Naive thymus-derived CD8-positive, alpha-beta T cell (primary cell): ENCODE results near the gene TOP2A. TPM values are rescaled to one million over a fixed set of nuclear protein-coding genes. Genes with fewer than 3 reads are reported as not detected.

ENCODE experiments used
- ATAC-seq, 2 donors: fragments of 150-1000 bp; cut with Tn5 transposase in 1 of 2; sonication (Bioruptor Pico), chemical (Tn5 transposase) in 1 of 2; 1 replicate in 1 of 2; 2 replicates in 1 of 2; pipeline ENCODE4 v1.10.0; 2021; ENCODE audit warnings: mild to moderate bottlenecking in 2 of 2, moderate library complexity in 2 of 2
- POLR2A ChIA-PET: fragments of 350-600 bp; sonication (Branson Sonifier 250); formaldehyde crosslinking; loops from one replicate; lab custom pipeline; 2021; ENCODE audit warnings: antibody characterized with exemption; lab: Charles Lee
- DNase-seq, 10 donors: peaks; one replicate each; pipeline versions ENCODE4 v3.0.0 to v3.0.0-alpha.2; 2020 to 2022
- H3K27ac Mint-ChIP-seq, 10 donors: one replicate each; pipeline ENCODE4 v1.8.0; 2020 to 2022; ENCODE audit warnings: mild to moderate bottlenecking in 10 of 10, mixed read lengths in 10 of 10, moderate library complexity in 4 of 10, inconsistent platforms in 1 of 10
- H3K27me3 Mint-ChIP-seq, 5 donors: one replicate each; pipeline ENCODE4 v1.8.0; 2021 to 2022; ENCODE audit warnings: mixed read lengths in 5 of 5
- H3K36me3 Mint-ChIP-seq, 3 donors: one replicate each; pipeline ENCODE4 v1.8.0; 2020 to 2022; ENCODE audit warnings: mixed read lengths in 3 of 3, mild to moderate bottlenecking in 2 of 3, inconsistent platforms in 1 of 3
- H3K4me1 Mint-ChIP-seq, 4 donors: one replicate each; pipeline ENCODE4 v1.8.0; 2021 to 2022; ENCODE audit warnings: mixed read lengths in 4 of 4
- H3K4me3 Mint-ChIP-seq, 10 donors: one replicate each; pipeline ENCODE4 v1.8.0; 2020 to 2022; ENCODE audit warnings: mild to moderate bottlenecking in 10 of 10, mixed read lengths in 10 of 10, moderate library complexity in 6 of 10, inconsistent platforms in 1 of 10
- H3K9me3 Mint-ChIP-seq, 9 donors: one replicate each; pipeline ENCODE4 v1.8.0; 2020 to 2022; ENCODE audit warnings: mixed read lengths in 9 of 9, mild to moderate bottlenecking in 3 of 9, inconsistent platforms in 1 of 9, moderate library complexity in 1 of 9
- polyA plus RNA-seq, 3 donors: library from polyadenylated mRNA; unstranded; fragments of 300-500 nt; fragmentation: Illumina TruSeq; gene quantifications; one replicate each; pipeline ENCODE4 v1.2.3, GENCODE V29; 2021
- total RNA-seq, 8 experiments: library from RNA in 2 of 8; stranded (reverse) in 2 of 8; gene quantifications; one replicate each; pipeline ENCODE4 v1.2.3 and lab custom pipeline; 2021 to 2026

Gene TOP2A, protein sequence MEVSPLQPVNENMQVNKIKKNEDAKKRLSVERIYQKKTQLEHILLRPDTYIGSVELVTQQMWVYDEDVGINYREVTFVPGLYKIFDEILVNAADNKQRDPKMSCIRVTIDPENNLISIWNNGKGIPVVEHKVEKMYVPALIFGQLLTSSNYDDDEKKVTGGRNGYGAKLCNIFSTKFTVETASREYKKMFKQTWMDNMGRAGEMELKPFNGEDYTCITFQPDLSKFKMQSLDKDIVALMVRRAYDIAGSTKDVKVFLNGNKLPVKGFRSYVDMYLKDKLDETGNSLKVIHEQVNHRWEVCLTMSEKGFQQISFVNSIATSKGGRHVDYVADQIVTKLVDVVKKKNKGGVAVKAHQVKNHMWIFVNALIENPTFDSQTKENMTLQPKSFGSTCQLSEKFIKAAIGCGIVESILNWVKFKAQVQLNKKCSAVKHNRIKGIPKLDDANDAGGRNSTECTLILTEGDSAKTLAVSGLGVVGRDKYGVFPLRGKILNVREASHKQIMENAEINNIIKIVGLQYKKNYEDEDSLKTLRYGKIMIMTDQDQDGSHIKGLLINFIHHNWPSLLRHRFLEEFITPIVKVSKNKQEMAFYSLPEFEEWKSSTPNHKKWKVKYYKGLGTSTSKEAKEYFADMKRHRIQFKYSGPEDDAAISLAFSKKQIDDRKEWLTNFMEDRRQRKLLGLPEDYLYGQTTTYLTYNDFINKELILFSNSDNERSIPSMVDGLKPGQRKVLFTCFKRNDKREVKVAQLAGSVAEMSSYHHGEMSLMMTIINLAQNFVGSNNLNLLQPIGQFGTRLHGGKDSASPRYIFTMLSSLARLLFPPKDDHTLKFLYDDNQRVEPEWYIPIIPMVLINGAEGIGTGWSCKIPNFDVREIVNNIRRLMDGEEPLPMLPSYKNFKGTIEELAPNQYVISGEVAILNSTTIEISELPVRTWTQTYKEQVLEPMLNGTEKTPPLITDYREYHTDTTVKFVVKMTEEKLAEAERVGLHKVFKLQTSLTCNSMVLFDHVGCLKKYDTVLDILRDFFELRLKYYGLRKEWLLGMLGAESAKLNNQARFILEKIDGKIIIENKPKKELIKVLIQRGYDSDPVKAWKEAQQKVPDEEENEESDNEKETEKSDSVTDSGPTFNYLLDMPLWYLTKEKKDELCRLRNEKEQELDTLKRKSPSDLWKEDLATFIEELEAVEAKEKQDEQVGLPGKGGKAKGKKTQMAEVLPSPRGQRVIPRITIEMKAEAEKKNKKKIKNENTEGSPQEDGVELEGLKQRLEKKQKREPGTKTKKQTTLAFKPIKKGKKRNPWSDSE (N-terminal part only)
- under 1 TPM; 0.41 to 0.81 TPM for total RNA-seq
- under 1 TPM in 1 of 3 donors, not detected in 2; 0.14 TPM for polyA plus RNA-seq
- total RNA-seq (lab: John Stamatoyannopoulos, UW), result 0.36 to 10.3 (median 4.7) reads per million in 6 experiments

DNA sequence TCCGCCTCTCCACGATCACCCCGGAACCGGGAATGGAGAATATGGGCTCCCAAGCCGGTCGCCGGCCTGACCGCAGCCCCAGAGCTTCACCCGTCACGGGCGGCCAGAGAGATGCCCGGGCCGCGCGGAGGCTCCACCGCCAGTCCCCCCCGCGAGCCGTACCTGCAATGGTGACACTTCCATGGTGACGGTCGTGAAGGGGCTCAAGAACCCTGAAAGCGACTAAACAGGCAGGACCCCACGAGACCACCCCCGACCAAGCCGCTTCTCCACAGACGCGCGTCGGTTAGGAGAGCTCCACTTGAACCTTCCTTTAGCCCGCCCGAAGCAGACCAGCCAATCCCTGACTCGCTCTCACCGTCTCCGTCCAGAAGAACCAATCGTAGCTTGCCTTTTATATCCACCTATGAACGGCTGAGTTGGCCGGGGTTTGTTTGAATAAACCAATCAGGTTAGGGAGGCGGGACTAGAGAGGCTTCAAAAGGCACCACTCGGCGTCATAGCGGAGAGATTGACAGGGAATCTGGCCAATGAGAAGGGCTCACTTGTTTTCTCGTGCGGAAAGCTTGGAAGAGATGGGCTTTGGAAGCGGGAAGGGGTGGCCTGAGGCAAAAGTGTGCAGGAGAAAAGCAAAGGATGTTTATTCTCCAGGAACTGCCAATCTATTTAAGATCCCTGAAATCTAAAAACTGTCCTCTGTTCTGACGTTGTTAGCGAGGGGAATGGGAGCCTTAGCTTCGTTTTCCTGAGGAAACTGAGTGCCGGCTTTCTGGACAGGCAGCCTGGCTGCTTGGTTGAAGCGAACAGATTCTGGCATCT, at the start of gene TOP2A:
Gene TOP2A (minus strand): TSS at position 288 of the 819 bp plus-strand sequence. CDS start 105 bp downstream, at position 183.
- Mint-ChIP-seq H3K4me1 (peaks cover 6 to 27% (median 19%) of the 10 kb centered on the region in 4 donors), H3K4me3 (peak within 1 kb of the TSS; percentile 85 to 97 (median 92)), H3K27me3 (peaks cover 0 to 4% (median 0%) of the 10 kb centered on the region in 5 donors), H3K27ac (peak within 1 kb of the TSS; percentile 73 to 94 (median 88)), H3K9me3 (no peaks in the 10 kb centered on the region), H3K36me3 (no peaks in the 10 kb centered on the region)
- ATAC-seq, result peak; percentile 98 to 100
- DNase-seq, result peak; percentile 70 to 100 (median 97)
- POLR2A ChIA-PET, result interaction anchor here (0.6 to 3.2 kb wide), 21 partner anchors 9 to 198 kb away, joined by 3 to 21 read pairs (median 4); partner anchors contain the start of gene IGFBP4

GRCh38 chr17:40467281-40467867, 49.7 kb upstream of the TOP2A start:
- Mint-ChIP-seq H3K4me1 (peaks cover 0 to 2% (median 0%) of the 10 kb centered on the region in 4 donors), H3K4me3 (no peak overlapping the region), H3K36me3 (no peaks in the 10 kb centered on the region), H3K27ac (peak overlapping the region in 2 of 10 donors; percentile 14 to 27), H3K9me3 (no peaks in the 10 kb centered on the region), H3K27me3 (peaks cover 0 to 2% (median 0%) of the 10 kb centered on the region in 5 donors)
- POLR2A ChIA-PET, result interaction anchor here (0.6 to 1.2 kb wide), 2 partner anchors 9 to 92 kb away, joined by 5 read pairs; no protein-coding TSS in a partner anchor
- DNase-seq (no peak), ATAC-seq (no peak)

DNA sequence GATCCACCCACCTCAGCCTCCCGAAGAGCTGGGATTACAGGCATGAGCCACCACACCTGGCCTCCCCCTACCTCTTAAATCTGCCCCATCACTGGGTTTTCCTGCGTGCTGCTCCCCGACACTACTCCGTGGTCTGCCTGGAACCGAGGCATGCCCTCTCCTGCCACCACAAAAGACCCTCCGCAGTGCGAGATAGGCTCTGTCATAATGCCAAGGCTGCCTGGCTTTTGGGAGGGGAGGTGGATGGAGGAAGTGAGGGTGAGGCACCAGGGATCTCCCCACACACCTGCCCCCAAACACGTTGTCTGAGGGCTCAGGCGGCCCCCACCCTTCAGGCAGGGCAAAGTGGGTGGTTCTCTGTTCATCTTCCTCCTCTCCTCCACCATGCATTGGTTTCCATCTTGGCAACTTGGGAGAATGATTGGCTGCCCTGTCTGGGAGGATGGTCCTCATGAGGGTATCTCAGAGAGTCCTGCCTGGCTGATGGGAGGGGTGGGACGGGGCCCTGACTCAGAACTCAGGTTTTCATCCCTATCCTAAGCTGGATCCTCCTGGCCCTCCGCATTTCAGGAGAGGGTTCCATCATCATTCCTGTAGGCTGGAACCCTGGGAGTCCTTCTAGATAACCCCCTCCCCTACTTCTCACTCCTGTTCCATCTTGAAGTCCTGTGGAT, 48.7 kb upstream of the TOP2A start:
- POLR2A ChIA-PET, result no interaction called here
- no peak overlapping the region for H3K4me3 Mint-ChIP-seq
- peak overlapping the region in 3 of 10 donors; percentile 31 to 82 (median 37) for H3K27ac Mint-ChIP-seq
- H3K36me3 Mint-ChIP-seq, result no peaks in the 10 kb centered on the region
- H3K27me3 Mint-ChIP-seq, result peaks cover 0 to 2% (median 0%) of the 10 kb centered on the region in 5 donors
- peaks cover 0 to 2% (median 0%) of the 10 kb centered on the region in 4 donors for H3K4me1 Mint-ChIP-seq
- no peak for ATAC-seq
- DNase-seq, result no peak
- no peaks in the 10 kb centered on the region for H3K9me3 Mint-ChIP-seq

DNA sequence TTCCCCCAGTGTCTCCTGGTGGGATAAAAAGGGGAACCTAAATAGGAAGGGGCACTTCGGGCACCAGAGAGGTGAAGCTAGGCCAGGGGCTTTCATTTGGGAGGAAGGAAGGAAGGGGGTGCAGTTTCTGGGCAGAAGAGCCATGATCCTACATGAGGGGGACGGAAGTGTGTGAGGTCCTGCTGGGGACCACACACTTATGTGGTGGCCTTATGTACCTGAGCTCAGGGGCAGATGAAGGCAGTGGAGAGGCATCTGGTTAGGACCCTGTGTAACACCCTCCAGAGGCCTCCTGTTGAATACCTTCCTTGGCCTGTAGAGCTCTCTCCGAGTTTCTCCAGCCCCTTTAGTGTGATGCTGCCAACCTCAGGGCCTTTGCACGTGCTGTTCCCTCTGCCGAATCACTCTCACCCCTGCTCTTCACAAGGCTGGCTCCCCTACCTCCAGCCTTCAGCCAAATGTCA, 46.7 kb upstream of the TOP2A start:
- DNase-seq, result no peak
- no peaks in the 10 kb centered on the region for H3K36me3 Mint-ChIP-seq
- peaks cover 0 to 2% (median 0%) of the 10 kb centered on the region in 4 donors for H3K4me1 Mint-ChIP-seq
- peak overlapping the region in 1 of 10 donors; percentile 74 for H3K27ac Mint-ChIP-seq
- H3K4me3 Mint-ChIP-seq, result no peak overlapping the region
- ATAC-seq, result no peak
- no peaks in the 10 kb centered on the region for H3K9me3 Mint-ChIP-seq
- POLR2A ChIA-PET, result interaction anchor here (1.6 kb wide), 1 partner anchor 12 kb away, joined by 6 read pairs; no protein-coding TSS in a partner anchor
- peaks cover 0 to 2% (median 0%) of the 10 kb centered on the region in 5 donors for H3K27me3 Mint-ChIP-seq

- Mint-ChIP-seq H3K9me3 (no peaks in the 10 kb centered on the region), H3K4me3 (no peak overlapping the region), H3K36me3 (no peaks in the 10 kb centered on the region), H3K27ac (no peak overlapping the region), H3K4me1 (peaks cover 0 to 2% (median 0%) of the 10 kb centered on the region in 4 donors), H3K27me3 (peaks cover 0 to 2% (median 0%) of the 10 kb centered on the region in 5 donors)
- POLR2A ChIA-PET, result interaction anchor here (0.7 to 1.0 kb wide), 4 partner anchors 12 to 105 kb away, joined by 3 to 4 read pairs (median 3); no protein-coding TSS in a partner anchor
- DNase-seq (peak in 1 of 10 donors; percentile 27), ATAC-seq (no peak)
These were observed 45.4 kb upstream of the TOP2A start for GRCh38 chr17:40463122-40463550.

- POLR2A ChIA-PET, result interaction anchor here (1.0 kb wide), 1 partner anchor 12 kb away, joined by 3 read pairs; no protein-coding TSS in a partner anchor
- ATAC-seq (no peak), DNase-seq (peak in 1 of 10 donors; percentile 31)
- no peaks in the 10 kb centered on the region for H3K36me3 Mint-ChIP-seq
- peaks cover 0 to 2% (median 0%) of the 10 kb centered on the region in 5 donors for H3K27me3 Mint-ChIP-seq
- H3K4me1 Mint-ChIP-seq, result peaks cover 0 to 2% (median 0%) of the 10 kb centered on the region in 4 donors
- no peaks in the 10 kb centered on the region for H3K9me3 Mint-ChIP-seq
- H3K27ac Mint-ChIP-seq, result peak overlapping the region in 1 of 10 donors; percentile 46
- no peak overlapping the region for H3K4me3 Mint-ChIP-seq
These were observed 44.8 kb upstream of the TOP2A start for GRCh38 chr17:40462343-40463121.

DNA sequence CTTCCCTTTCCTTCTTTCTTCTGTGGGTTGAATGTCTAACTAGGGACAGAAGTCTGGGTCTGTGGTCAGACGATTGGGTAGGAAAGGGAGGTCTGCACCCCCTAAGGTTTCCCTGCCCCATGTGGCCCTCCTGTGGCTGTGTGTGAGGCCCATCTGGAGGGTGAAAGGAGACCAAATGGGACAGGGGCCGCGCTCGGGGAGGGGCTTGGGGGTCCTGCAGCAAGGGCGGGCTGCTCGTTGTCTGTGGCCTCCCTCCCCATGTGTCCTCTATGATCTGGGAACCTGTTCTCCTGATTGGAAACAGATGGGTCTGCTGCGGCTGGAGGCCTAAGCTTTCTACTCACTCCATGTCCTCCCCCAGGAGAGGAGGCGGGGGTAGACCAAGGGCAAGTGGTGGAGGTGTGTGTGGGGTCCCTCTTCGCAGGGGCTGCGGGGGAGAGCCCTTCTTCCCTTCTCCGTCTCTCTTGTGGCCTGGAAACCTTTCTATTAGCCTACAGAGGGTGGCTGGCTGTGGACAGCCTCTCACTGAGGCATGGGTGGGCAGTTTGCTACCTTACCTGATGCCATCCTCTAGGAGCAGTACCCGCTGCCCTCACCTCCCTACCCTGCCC, 44.1 kb upstream of the TOP2A start:
- POLR2A ChIA-PET, result no interaction called here
- no peak overlapping the region for H3K4me3 Mint-ChIP-seq
- no peaks in the 10 kb centered on the region for H3K9me3 Mint-ChIP-seq
- H3K36me3 Mint-ChIP-seq, result no peaks in the 10 kb centered on the region
- H3K4me1 Mint-ChIP-seq, result peaks cover 0 to 2% (median 0%) of the 10 kb centered on the region in 4 donors
- H3K27me3 Mint-ChIP-seq, result peaks cover 0 to under 1% (median 0%) of the 10 kb centered on the region in 5 donors
- DNase-seq, result peak in 1 of 10 donors; percentile 19
- no peak for ATAC-seq
- peak overlapping the region in 1 of 10 donors; percentile 46 for H3K27ac Mint-ChIP-seq

DNA sequence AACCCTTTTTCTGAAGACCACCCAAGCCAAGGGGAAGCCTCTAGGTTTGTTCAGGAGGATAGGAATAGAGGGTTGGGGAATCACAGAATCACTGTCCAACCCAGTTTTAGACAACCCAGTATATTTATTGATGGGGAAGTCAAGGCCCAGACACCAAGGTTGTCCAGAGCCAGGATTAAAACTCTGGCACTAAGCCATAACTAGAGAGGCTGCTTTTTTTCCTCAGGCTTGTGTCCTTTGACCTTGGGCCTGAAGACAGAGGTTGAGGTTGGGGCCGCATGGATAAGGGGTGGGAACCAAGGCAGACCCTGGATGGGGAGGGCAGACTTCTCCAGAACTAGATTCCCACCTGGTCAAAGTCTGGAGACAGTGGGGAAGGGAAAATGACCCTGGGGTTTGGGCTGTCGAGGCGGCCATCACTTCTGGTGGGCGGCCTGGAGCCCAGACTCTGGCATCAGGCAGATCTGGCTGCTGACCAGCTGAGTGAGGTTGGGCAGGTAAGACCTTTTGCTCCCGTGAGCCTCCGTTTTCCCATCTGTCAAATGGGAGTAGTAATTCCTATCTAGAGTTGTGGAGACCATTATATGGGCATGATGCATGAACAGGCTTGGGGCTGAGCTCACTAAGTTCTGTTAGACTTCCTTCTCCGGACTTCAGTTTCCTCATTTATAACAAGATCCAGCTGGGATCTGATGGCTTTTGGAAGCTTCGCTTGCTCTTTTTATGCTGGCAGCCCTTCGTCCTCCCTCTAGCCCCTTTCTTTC, 43.5 kb upstream of the TOP2A start:
- Mint-ChIP-seq H3K27me3 (no peaks in the 10 kb centered on the region), H3K27ac (peak overlapping the region in 2 of 10 donors; percentile 14 to 43), H3K9me3 (no peaks in the 10 kb centered on the region), H3K4me1 (peaks cover 0 to 2% (median 0%) of the 10 kb centered on the region in 4 donors), H3K36me3 (no peaks in the 10 kb centered on the region), H3K4me3 (no peak overlapping the region)
- POLR2A ChIA-PET, result interaction anchor here (0.6 kb wide), 1 partner anchor 19 kb away, joined by 6 read pairs; no protein-coding TSS in a partner anchor
- no peak for ATAC-seq
- peak in 1 of 10 donors; percentile 45 for DNase-seq
